AG09319 (cell line): Measurements from ENCODE around the gene DDIT4L.
"Not testable (repeated sequence)": the region's sequence is repeated elsewhere in the genome, so short reads cannot be mapped to it uniquely, and the experiment has no call there.

Experiments
- DNase-seq: peaks from one replicate; pipeline ENCODE4 v3.0.0-alpha.2; 2010; ENCODE audit warnings: low read depth; ENCODE audit errors: extremely low read depth
- CTCF ChIP-seq: IDR thresholded peaks from 2 replicates; pipeline ENCODE4 v1.5.1; 2011; ENCODE audit warnings: low read depth, mild to moderate bottlenecking, inconsistent platforms, low read length, moderate library complexity

The DDIT4L gene

GRCh38 chr4:100165809-100166208 lies 24.5 kb downstream of the DDIT4L start:
- no peak for DNase-seq
- no peak for TF ChIP-seq CTCF

GRCh38 chr4:100164808-100165760 lies 25.2 kb downstream of the DDIT4L start:
- no peak for DNase-seq
- TF ChIP-seq CTCF: no peak

- DNase-seq: no peak
- no peak for TF ChIP-seq CTCF
These were observed 28.1 kb downstream of the DDIT4L start for GRCh38 chr4:100162027-100162685.

GRCh38 chr4:100149190-100149589 lies 41.1 kb downstream of the DDIT4L start:
- no peak for DNase-seq
- no peak for TF ChIP-seq CTCF

GRCh38 chr4:100147684-100148083 lies 42.6 kb downstream of the DDIT4L start:
- no peak for TF ChIP-seq CTCF
- no peak for DNase-seq

- TF ChIP-seq CTCF: no peak
- DNase-seq: no peak
These were observed 43.1 kb downstream of the DDIT4L start for GRCh38 chr4:100147198-100147597.

GRCh38 chr4:100146756-100147155 lies 43.5 kb downstream of the DDIT4L start:
- no peak for DNase-seq
- no peak for TF ChIP-seq CTCF

- DNase-seq: not testable (repeated sequence)
These were observed 52.9 kb downstream of the DDIT4L start for GRCh38 chr4:100137320-100137719.
